ENCODE measurements around the gene NFKB2. TPM values are rescaled to one million over a fixed set of nuclear protein-coding genes. Genes with fewer than 3 reads are reported as not detected.

The NFKB2 gene
- total RNA-seq (100 to 1,000 TPM; 364 to 390 TPM), total RNA-seq (116 to 463 reads per million in 2 donors)

- peak within 1 kb of the TSS; percentile 99 for H3K27ac Mint-ChIP-seq
- peak; percentile 42 for ATAC-seq
- H3K27me3 Mint-ChIP-seq, result no peaks in the 10 kb centered on the region
- peaks cover 50% of the 10 kb centered on the region for H3K4me1 Mint-ChIP-seq
- H3K4me3 Mint-ChIP-seq, result peak within 1 kb of the TSS; percentile 95
- no peaks in the 10 kb centered on the region for H3K9me3 ChIP-seq (ENCODE audit: control insufficient read depth, low read length, poor library complexity, severe bottlenecking)
- H3K36me3 Mint-ChIP-seq (ENCODE audit: low read depth), result peaks cover 7% of the 10 kb centered on the region
- DNase-seq, result peak; percentile 93 to 94 (median 94)
These were observed at the start of gene NFKB2 for GRCh38 chr10:102395400-102396316. NFKB2 (plus strand) TSS chr10:102395705; CDS start chr10:102395960, 255 bp downstream.

- no peaks in the 10 kb centered on the region for H3K27me3 Mint-ChIP-seq
- peak overlapping the region; percentile 8 for H3K27ac Mint-ChIP-seq
- ATAC-seq (no peak), DNase-seq (no peak)
- H3K36me3 Mint-ChIP-seq (ENCODE audit: low read depth), result no peaks in the 10 kb centered on the region
- H3K4me3 Mint-ChIP-seq, result no peak overlapping the region
- peaks cover 2% of the 10 kb centered on the region for H3K4me1 Mint-ChIP-seq
- no peaks in the 10 kb centered on the region for H3K9me3 ChIP-seq (ENCODE audit: control insufficient read depth, low read length, poor library complexity, severe bottlenecking)
These were observed 48.2 kb upstream of the NFKB2 start for GRCh38 chr10:102347236-102347828.

DNA sequence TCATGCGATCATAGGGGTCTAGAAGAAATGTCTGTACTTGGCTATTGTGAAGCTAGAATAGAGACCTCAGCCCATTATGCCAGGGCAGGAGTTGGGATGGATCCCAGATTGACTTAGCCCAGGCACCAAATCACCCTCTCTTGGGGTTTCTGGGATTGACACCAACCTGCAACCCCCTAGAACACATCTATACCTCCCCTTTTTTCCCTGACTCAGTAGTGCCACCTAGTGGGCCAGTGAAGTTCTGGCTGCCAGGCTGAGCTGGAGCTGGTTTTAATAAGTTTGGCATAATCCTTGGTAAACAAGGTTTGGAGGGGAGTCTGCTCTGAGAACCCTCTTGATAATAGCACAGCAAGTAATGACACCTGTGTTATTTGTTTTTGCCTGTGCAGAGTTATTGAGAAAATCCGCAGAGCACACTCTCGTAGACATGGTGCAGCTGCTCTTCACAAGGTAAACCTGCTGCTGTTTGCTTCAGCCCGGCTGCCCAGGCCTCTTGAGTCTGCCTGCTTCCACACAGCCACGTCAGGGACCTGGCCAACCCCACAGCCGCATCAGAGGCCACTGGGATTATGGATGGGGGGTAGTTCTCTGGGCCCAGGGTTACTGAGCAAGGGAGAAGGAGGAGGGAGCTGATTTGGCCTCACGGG, 43.3 kb upstream of the NFKB2 start:
- Mint-ChIP-seq H3K36me3 (ENCODE audit: low read depth) (peaks cover 3% of the 10 kb centered on the region), H3K4me3 (no peak overlapping the region), H3K27me3 (no peaks in the 10 kb centered on the region), H3K27ac (no peak overlapping the region), H3K4me1 (peaks cover 7% of the 10 kb centered on the region)
- peak; percentile 37 to 69 (median 43) for DNase-seq
- peak; percentile 74 for ATAC-seq
- no peaks in the 10 kb centered on the region for H3K9me3 ChIP-seq (ENCODE audit: control insufficient read depth, low read length, poor library complexity, severe bottlenecking)

GRCh38 chr10:102354451-102354850, 41.1 kb upstream of the NFKB2 start:
- ATAC-seq (no peak), DNase-seq (no peak)
- Mint-ChIP-seq H3K27ac (no peak overlapping the region), H3K36me3 (ENCODE audit: low read depth) (peaks cover 3% of the 10 kb centered on the region), H3K27me3 (no peaks in the 10 kb centered on the region), H3K4me1 (peaks cover 5% of the 10 kb centered on the region), H3K4me3 (no peak overlapping the region)
- H3K9me3 ChIP-seq (ENCODE audit: control insufficient read depth, low read length, poor library complexity, severe bottlenecking), result no peaks in the 10 kb centered on the region

DNA sequence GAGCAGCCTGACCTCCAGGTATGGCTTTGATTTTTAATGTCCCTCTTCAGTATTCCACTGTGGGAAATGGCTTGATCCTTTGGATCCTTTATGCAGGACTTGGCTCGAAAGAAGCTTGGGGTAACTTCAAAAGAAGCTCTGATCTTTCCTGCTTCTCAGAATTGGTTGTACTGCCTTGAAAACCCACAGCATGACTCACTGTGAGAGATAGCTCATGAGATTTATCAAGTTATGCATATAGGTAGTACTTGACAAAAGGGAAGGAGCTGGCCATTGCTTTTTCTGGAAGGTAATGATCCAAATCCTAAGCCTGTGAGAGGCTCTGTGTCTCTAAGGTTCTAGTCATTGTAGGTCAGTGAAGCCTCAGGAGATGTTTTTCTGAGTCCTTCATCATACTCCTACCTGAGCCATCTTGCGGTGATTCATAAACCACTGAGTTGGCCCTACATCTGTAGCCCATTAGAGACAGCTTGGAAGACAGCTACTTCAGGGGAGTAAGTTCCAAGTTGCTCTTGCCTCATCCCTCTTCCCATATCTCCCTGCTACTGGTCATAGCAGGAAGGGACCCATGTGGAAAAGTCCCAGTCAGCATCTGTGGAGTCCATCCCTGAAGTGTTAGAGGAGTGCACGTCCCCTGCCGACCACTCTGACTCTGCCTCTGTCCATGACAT, 36.7 kb upstream of the NFKB2 start:
- peaks cover 9% of the 10 kb centered on the region for H3K4me1 Mint-ChIP-seq
- H3K27ac Mint-ChIP-seq, result no peak overlapping the region
- no peaks in the 10 kb centered on the region for H3K27me3 Mint-ChIP-seq
- no peaks in the 10 kb centered on the region for H3K9me3 ChIP-seq (ENCODE audit: control insufficient read depth, low read length, poor library complexity, severe bottlenecking)
- no peak for DNase-seq
- H3K4me3 Mint-ChIP-seq, result no peak overlapping the region
- no peak for ATAC-seq
- peaks cover 8% of the 10 kb centered on the region for H3K36me3 Mint-ChIP-seq (ENCODE audit: low read depth)

DNA sequence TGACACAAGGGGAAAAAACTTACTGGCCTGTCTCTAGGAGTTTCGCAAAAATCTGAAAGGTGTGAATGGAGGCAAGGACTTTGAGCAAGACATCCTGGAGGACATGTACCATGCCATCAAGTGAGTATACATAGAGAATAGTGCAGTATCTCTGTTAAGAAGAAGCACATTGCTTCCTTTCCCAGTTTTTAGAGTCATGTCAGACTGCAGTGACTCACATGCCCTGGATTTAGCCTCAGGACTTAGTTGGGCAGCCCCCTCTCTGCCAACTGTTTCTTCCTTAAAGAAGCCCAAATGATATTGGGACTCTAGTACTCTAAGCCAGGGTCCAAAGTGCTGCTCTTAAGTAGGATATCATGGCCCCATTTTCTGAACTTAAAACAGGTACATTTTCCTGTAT, 28.1 kb upstream of the NFKB2 start:
- no peak overlapping the region for H3K4me3 Mint-ChIP-seq
- ATAC-seq (no peak), DNase-seq (no peak)
- H3K9me3 ChIP-seq (ENCODE audit: control insufficient read depth, low read length, poor library complexity, severe bottlenecking), result no peaks in the 10 kb centered on the region
- H3K36me3 Mint-ChIP-seq (ENCODE audit: low read depth), result peaks cover 16% of the 10 kb centered on the region
- H3K27ac Mint-ChIP-seq, result peak overlapping the region; percentile 51
- no peaks in the 10 kb centered on the region for H3K27me3 Mint-ChIP-seq
- no peaks in the 10 kb centered on the region for H3K4me1 Mint-ChIP-seq

DNA sequence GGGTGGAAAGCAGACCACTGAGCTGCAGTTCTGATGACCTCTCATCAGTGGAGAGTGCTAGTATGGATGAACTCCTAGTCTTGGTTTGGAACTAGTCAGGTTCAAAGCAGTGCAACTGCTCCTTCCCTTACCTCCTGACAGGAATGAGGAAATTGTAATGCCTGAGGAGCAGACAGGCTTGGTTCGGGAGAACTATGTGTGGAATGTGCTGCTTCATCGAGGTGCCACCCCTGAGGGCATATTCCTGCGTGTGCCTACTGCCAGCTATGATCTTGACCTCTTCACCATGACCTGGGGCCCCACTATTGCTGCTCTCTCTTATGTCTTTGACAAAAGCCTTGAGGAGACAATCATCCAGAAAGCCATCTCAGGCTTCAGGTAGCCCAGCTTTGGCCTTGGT, 27.4 kb upstream of the NFKB2 start:
- peaks cover 16% of the 10 kb centered on the region for H3K36me3 Mint-ChIP-seq (ENCODE audit: low read depth)
- no peaks in the 10 kb centered on the region for H3K9me3 ChIP-seq (ENCODE audit: control insufficient read depth, low read length, poor library complexity, severe bottlenecking)
- H3K4me1 Mint-ChIP-seq, result no peaks in the 10 kb centered on the region
- H3K27ac Mint-ChIP-seq, result no peak overlapping the region
- no peaks in the 10 kb centered on the region for H3K27me3 Mint-ChIP-seq
- no peak for ATAC-seq
- no peak for DNase-seq
- H3K4me3 Mint-ChIP-seq, result no peak overlapping the region

DNA sequence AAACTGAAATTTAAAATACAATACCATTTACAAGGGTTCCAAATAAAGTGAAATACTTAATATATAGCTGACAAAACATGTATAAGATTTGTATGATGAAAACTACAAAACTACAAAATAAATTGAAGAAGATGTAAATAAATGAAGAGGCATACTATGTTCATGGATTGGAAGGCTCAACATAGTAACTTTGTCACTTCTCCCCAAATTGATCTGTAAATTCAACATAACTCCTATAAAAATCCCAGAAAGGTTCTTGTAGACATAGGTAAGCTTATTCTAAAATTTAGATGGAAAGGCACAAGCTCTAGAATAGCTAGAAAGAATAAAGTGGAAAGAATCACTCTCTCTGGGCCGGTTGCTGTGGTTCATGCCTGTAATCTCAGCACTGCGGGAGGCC, 24.2 kb upstream of the NFKB2 start:
- H3K9me3 ChIP-seq (ENCODE audit: control insufficient read depth, low read length, poor library complexity, severe bottlenecking), result no peaks in the 10 kb centered on the region
- no peak overlapping the region for H3K4me3 Mint-ChIP-seq
- ATAC-seq, result no peak
- H3K36me3 Mint-ChIP-seq (ENCODE audit: low read depth), result peaks cover 16% of the 10 kb centered on the region
- peaks cover 2% of the 10 kb centered on the region for H3K4me1 Mint-ChIP-seq
- no peaks in the 10 kb centered on the region for H3K27me3 Mint-ChIP-seq
- no peak for DNase-seq
- peak overlapping the region; percentile 73 for H3K27ac Mint-ChIP-seq

DNA sequence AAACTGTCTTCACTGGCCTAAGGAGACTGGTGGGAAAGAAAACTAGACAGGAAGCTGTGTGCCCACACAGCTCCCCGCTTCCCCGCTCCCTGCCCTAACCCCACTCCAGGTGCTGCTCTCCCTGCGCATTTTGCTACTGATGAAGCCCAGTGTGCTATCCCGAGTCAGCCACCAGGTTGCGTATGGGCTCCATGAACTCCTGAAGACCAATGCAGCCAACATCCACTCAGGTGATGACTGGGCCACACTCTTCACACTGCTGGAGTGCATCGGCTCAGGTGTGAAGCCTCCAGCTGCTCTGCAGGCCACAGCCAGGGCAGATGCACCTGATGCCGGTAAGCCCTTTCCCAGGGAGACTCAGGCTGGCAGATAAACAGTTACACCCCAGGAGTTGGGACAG, 20.3 kb upstream of the NFKB2 start:
- Mint-ChIP-seq H3K4me3 (no peak overlapping the region), H3K27ac (no peak overlapping the region), H3K27me3 (no peaks in the 10 kb centered on the region), H3K4me1 (peaks cover 2% of the 10 kb centered on the region), H3K36me3 (ENCODE audit: low read depth) (peaks cover 3% of the 10 kb centered on the region)
- no peaks in the 10 kb centered on the region for H3K9me3 ChIP-seq (ENCODE audit: control insufficient read depth, low read length, poor library complexity, severe bottlenecking)
- no peak for DNase-seq
- no peak for ATAC-seq

- no peaks in the 10 kb centered on the region for H3K9me3 ChIP-seq (ENCODE audit: control insufficient read depth, low read length, poor library complexity, severe bottlenecking)
- Mint-ChIP-seq H3K4me1 (peaks cover 2% of the 10 kb centered on the region), H3K27ac (no peak overlapping the region), H3K27me3 (no peaks in the 10 kb centered on the region), H3K4me3 (no peak overlapping the region), H3K36me3 (ENCODE audit: low read depth) (peaks cover 2% of the 10 kb centered on the region)
- no peak for ATAC-seq
- no peak for DNase-seq
These were observed 19.6 kb upstream of the NFKB2 start for GRCh38 chr10:102375867-102376266.

- ATAC-seq, result no peak
- Mint-ChIP-seq H3K36me3 (ENCODE audit: low read depth) (peaks cover 2% of the 10 kb centered on the region), H3K4me1 (peaks cover 2% of the 10 kb centered on the region)
These were observed 18.6 kb upstream of the NFKB2 start for GRCh38 chr10:102376901-102377300.

GRCh38 chr10:102379383-102379782, 16.1 kb upstream of the NFKB2 start:
- peaks cover 2% of the 10 kb centered on the region for H3K4me1 Mint-ChIP-seq
- H3K4me3 Mint-ChIP-seq, result no peak overlapping the region
- H3K27ac Mint-ChIP-seq, result no peak overlapping the region
- H3K27me3 Mint-ChIP-seq, result no peaks in the 10 kb centered on the region
- ATAC-seq, result no peak
- peaks cover 2% of the 10 kb centered on the region for H3K36me3 Mint-ChIP-seq (ENCODE audit: low read depth)
- H3K9me3 ChIP-seq (ENCODE audit: control insufficient read depth, low read length, poor library complexity, severe bottlenecking), result no peaks in the 10 kb centered on the region
- no peak for DNase-seq

More at GRCh38 chr10:102376901-102377300, 18.6 kb upstream of the NFKB2 start:
- no peak overlapping the region for H3K27ac Mint-ChIP-seq
- H3K4me3 Mint-ChIP-seq, result no peak overlapping the region
- no peaks in the 10 kb centered on the region for H3K27me3 Mint-ChIP-seq
- DNase-seq, result no peak
- H3K9me3 ChIP-seq (ENCODE audit: control insufficient read depth, low read length, poor library complexity, severe bottlenecking), result no peaks in the 10 kb centered on the region

- no peak for ATAC-seq
- H3K27me3 Mint-ChIP-seq, result no peaks in the 10 kb centered on the region
- peak overlapping the region; percentile 74 for H3K27ac Mint-ChIP-seq
These were observed 13.5 kb upstream of the NFKB2 start for GRCh38 chr10:102381983-102382382.

More at GRCh38 chr10:102381983-102382382, 13.5 kb upstream of the NFKB2 start:
- no peak overlapping the region for H3K4me3 Mint-ChIP-seq
- peaks cover 2% of the 10 kb centered on the region for H3K4me1 Mint-ChIP-seq
- DNase-seq, result no peak
- no peaks in the 10 kb centered on the region for H3K9me3 ChIP-seq (ENCODE audit: control insufficient read depth, low read length, poor library complexity, severe bottlenecking)
- peaks cover 2% of the 10 kb centered on the region for H3K36me3 Mint-ChIP-seq (ENCODE audit: low read depth)
